NCI-H2029 (cell line): ENCODE measurements around the gene IREB2.
A peak's percentile ranks its signal among the peaks of the same experiment; 100 is the strongest.
"Not testable (repeated sequence)": the region's sequence is repeated elsewhere in the genome, so short reads cannot be mapped to it uniquely, and the experiment has no call there.

Experiments used
- DNase-seq: peaks from one replicate; lab custom pipeline; 2025; lab: John Stamatoyannopoulos, UW

Gene IREB2, protein sequence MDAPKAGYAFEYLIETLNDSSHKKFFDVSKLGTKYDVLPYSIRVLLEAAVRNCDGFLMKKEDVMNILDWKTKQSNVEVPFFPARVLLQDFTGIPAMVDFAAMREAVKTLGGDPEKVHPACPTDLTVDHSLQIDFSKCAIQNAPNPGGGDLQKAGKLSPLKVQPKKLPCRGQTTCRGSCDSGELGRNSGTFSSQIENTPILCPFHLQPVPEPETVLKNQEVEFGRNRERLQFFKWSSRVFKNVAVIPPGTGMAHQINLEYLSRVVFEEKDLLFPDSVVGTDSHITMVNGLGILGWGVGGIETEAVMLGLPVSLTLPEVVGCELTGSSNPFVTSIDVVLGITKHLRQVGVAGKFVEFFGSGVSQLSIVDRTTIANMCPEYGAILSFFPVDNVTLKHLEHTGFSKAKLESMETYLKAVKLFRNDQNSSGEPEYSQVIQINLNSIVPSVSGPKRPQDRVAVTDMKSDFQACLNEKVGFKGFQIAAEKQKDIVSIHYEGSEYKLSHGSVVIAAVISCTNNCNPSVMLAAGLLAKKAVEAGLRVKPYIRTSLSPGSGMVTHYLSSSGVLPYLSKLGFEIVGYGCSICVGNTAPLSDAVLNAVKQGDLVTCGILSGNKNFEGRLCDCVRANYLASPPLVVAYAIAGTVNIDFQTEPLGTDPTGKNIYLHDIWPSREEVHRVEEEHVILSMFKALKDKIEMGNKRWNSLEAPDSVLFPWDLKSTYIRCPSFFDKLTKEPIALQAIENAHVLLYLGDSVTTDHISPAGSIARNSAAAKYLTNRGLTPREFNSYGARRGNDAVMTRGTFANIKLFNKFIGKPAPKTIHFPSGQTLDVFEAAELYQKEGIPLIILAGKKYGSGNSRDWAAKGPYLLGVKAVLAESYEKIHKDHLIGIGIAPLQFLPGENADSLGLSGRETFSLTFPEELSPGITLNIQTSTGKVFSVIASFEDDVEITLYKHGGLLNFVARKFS

GRCh38 chr15:78437762-78438618 is at the start of gene IREB2:
TSS of gene IREB2 (plus strand) at chr15:78438216. CDS start at chr15:78438338, 122 bp downstream.
- DNase-seq, result peak; percentile 88

- DNase-seq, result no peak
Measured at GRCh38 chr15:78388865-78389264, 49.2 kb upstream of the IREB2 start.

GRCh38 chr15:78389322-78389721 is 48.7 kb upstream of the IREB2 start:
- DNase-seq, result no peak

DNA sequence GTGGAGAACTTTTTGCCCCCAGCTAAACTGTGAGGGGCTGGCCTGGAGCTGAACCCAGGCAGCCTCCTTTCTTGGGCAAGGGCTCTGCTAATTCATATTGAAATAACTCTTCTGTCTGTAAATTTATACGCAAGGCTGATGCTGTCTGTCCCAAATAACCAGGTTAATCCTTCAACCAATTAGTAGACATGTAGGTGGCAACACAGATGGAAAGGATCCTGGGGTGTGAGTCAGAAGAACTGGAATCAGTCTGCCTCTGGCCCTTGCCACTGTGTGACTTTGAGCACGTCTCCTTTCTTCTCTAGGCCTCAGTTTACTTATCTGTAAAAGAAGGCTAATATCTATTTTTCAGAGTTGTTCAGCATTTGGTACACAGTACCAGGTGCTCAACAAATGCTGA is 48.3 kb upstream of the IREB2 start:
- DNase-seq, result no peak

DNA sequence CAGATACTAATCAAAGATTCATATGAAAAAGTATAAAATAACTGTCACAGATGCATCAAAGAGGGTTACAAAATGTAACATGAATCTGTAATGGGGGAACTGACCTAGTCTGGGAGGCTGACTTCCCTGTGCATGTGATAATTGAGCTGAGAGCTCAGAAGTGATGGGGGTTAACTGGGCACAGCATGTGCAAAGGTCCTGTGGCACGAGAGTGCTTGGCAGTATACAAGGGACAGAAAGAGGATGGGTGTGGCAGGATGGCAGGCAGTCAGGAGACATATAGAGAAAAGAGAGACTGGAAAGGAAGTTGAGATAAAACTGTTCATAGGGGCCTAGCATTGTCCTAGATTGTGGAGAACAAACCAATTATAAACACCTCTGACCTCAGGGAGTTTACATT is 47.8 kb upstream of the IREB2 start:
- no peak for DNase-seq

DNA sequence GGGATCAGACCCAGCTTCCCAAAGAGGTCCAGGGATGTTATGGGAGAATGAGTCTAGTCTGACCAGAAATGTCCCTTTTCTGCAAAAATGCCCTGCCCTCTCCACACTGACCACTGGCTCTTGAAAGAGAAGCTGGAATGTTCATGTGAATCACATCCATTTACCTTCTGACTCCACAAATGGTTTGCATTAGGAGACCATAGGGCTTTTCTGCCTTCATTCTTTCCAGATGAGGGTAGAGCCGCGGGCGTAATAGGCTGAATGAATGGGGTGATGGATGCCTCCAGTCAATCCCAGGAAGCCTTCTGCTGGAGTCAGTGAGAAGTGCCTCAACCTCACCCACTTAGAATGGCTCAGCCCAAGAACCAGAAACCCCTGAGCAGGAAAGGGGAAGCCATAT is 47.2 kb upstream of the IREB2 start:
- DNase-seq, result no peak

DNA sequence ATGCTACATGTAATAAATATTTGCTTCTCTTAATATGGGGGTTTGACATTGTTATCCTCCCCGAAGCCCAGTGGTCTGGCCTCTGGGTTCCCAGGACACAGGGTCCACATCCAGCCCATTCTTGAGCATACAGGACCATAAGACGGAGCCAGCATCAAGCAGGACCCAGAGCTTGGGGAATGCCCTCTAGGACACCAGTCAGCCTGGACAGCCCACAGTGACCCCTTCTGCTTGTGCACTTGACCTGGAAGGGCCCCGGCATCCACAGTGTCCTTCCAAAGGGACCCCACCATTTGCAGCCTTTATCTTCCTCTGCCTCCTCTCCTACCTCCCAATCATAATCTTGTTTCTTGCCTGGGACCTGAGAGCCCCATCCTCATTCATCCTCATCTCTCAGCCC is 46.2 kb upstream of the IREB2 start:
- DNase-seq, result no peak

GRCh38 chr15:78392430-78392829 is 45.6 kb upstream of the IREB2 start:
- DNase-seq, result peak; percentile 83

GRCh38 chr15:78393137-78393536 is 44.9 kb upstream of the IREB2 start:
- no peak for DNase-seq

DNA sequence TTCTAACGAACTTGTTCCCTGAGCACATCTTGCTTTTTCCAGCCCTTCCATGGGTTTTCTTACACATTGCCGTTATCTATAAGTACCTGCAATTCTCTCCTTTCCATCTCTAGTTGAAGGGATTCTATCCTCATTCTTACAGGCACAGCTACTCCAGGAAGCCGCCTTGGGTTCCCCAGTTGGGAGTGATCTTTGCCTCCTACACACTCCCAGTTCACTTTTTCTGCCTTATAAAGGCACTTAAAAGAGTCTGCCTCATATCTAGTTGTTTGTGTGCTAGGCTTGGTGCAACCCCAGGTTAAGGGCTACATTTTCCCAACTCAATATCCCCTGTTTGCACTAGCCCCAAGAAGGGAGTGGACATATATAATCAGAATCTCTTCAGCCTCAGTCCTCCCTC is 44.0 kb upstream of the IREB2 start:
- DNase-seq, result no peak

- DNase-seq, result no peak
Measured at GRCh38 chr15:78394981-78395616, 42.9 kb upstream of the IREB2 start.

GRCh38 chr15:78396186-78396814 is 41.7 kb upstream of the IREB2 start:
- no peak for DNase-seq

GRCh38 chr15:78396976-78397375 is 41.0 kb upstream of the IREB2 start:
- peak; percentile 3 for DNase-seq

- no peak for DNase-seq
Measured at GRCh38 chr15:78397382-78397781, 40.6 kb upstream of the IREB2 start.

DNA sequence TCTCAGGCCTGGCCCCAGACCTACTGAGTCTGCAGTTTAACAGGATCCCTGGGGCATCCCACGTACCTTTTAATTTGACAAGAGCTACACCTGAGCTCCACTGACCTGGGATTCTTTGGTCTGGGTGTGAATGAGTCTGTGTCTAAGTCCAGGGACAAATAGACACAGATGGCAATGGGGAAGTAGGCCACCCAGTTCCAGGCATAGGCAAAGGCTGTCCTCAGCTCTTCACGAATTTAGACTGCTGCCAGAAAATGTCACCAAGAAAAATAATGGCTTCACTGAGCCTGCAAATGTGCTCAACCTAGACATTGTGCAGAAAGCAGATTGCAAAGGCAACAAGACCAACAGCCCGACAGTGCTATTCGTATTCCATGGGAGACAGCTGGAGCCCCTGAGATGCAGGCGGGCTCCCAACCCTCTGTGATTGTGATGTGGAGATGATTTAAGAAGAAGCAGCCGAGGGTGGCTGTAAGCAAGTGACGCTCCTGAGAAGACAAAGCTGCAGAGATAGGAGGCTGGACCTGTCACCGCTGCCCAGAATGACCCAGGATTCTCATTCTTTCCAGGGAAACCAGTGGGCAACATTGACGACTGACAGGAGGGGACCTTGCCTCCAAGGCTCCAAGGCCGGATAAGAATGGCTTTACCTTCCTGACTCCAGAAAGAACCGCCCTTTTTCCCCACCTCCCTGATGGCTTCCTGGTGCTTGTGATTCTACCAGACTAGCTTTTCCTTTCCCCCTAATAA is 39.8 kb upstream of the IREB2 start:
- DNase-seq, result no peak

- no peak for DNase-seq
Measured at GRCh38 chr15:78399091-78399490, 38.9 kb upstream of the IREB2 start.

- no peak for DNase-seq
Measured at GRCh38 chr15:78402061-78402610, 35.9 kb upstream of the IREB2 start.

- DNase-seq, result no peak
Measured at GRCh38 chr15:78404125-78404524, 33.9 kb upstream of the IREB2 start.

DNA sequence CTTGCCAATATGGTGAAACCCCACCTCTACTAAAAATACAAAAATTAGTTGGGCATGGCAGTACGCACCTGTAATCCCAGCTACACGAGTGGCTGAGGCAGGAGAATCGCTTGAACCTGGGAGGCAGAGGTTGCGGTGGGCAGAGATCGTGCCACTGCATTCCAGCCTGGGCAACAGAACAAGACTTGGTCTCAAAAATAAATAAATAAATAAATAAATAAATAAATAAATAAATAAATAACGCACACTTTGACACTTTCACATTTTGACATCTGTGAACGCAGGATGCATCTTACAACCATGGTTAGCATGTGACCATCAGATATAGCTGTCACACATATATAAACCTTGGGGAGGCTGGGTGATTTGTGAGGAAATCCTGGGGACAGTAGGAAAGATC is 33.2 kb upstream of the IREB2 start:
- not testable (repeated sequence) for DNase-seq

DNA sequence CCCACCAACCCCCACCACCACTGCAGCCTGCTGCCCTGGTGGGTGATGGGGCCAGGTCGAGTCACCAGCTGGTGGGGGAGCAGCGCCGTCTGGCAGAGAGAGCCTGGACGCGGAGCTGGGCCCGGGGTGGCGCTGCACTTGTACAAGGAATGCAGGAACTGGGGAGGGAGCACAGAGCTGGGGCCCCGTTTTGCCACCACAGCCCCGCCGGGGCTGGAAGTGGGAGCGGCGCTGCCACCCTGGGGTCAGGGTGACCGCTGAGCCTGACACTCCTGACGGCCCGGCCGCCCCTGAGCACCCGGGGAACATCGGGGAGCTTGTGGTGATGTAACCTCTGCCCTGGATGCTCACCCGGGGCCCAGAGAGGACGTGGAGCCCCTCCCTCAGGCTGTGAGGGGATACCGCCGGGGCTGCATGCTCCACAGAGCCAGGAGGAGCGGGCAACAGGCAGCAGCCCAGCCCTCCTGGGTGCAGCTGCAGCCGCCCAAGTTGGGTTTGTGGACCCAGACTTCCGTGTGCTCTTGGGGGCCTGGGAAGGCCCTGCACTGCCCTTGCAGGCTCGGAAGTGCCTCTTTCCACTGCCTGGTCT is 32.6 kb upstream of the IREB2 start:
- DNase-seq, result no peak
